HEK293T (cell line): Measurements from ENCODE around the gene ANKZF1.

Experiments
- ARNT ChIP-seq: fragments of 450-650 bp; IDR thresholded peaks from 2 replicates; pipeline ENCODE4 v1.6.1; 2017; ENCODE audit warnings: mild to moderate bottlenecking
- BHLHE40 ChIP-seq: fragments of 450-650 bp; IDR thresholded peaks from 2 replicates; pipeline ENCODE4 v1.6.1; 2016; ENCODE audit warnings: mild to moderate bottlenecking, moderate library complexity, borderline replicate concordance
- CTBP1 ChIP-seq: fragments of 450-650 bp; IDR thresholded peaks from 2 replicates; pipeline ENCODE4 v1.6.1; 2016; ENCODE audit warnings: borderline replicate concordance
- ELF4 ChIP-seq: fragments of 450-650 bp; IDR thresholded peaks from 2 replicates; pipeline ENCODE4 v1.6.1; 2017; ENCODE audit warnings: antibody characterized with exemption
- FOXA1 ChIP-seq: fragments of 450-650 bp; IDR thresholded peaks from 2 replicates; pipeline ENCODE4 v1.6.1; 2016; ENCODE audit warnings: mild to moderate bottlenecking
- FOXK2 ChIP-seq: fragments of 450-650 bp; IDR thresholded peaks from 2 replicates; pipeline ENCODE4 v1.6.1; 2016; ENCODE audit warnings: mild to moderate bottlenecking
- LEF1 ChIP-seq: fragments of 450-650 bp; IDR thresholded peaks from 2 replicates; pipeline ENCODE4 v1.6.1; 2017; ENCODE audit warnings: mild to moderate bottlenecking, borderline replicate concordance
- NFRKB ChIP-seq: fragments of 450-650 bp; IDR thresholded peaks from 2 replicates; pipeline ENCODE4 v1.6.1; 2016; ENCODE audit warnings: mild to moderate bottlenecking, moderate library complexity
- SP1 ChIP-seq: fragments of 450-650 bp; IDR thresholded peaks from 2 replicates; pipeline ENCODE4 v1.6.1; 2017
- TARDBP ChIP-seq: fragments of 450-650 bp; IDR thresholded peaks from 2 replicates; pipeline ENCODE4 v1.6.1; 2016

DNA sequence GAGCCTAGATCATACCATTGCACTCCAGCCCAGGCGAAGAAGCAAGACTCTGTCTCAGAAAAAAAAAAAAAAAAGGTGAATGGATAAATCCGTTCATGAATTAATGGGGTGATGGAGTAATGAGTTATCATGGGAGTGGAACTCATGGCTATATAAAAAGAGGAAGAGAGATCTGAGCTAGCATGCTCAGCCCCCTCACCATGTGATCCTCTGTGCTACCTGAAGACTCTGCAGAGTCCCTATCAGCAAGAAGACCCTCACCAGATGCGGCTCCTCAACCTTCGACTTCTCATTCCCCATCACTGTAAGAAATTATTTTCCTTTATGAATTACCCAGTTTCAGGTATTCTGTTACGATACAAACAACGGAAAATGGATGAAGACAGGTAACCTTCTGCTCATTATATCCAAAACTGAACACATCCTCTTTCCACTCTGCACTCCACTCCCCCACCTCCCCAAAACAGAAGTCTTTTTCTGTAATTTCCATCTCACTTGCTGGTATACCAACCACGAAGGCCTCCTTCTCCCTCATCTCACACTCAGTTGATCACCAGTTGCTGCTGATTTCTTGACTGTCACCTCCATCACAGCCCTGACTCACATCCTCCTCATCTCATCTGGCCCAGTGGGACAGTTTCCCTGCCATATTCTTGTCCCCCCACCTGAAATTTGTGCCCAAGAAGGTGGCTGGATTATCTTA is 42.7 kb upstream of the ANKZF1 start:
- no peak for TF ChIP-seq FOXK2
- no peak for TF ChIP-seq LEF1
- TF ChIP-seq FOXA1, result no peak
- TF ChIP-seq NFRKB, result no peak
- no peak for TF ChIP-seq BHLHE40
- no peak for TF ChIP-seq ELF4
- TF ChIP-seq CTBP1, result no peak
- no peak for TF ChIP-seq TARDBP
- TF ChIP-seq SP1, result no peak
- TF ChIP-seq ARNT, result no peak
